ENCODE measurements around the gene CTBP2. TPM values are rescaled to one million over a fixed set of nuclear protein-coding genes. Genes with fewer than 3 reads are reported as not detected.

The CTBP2 gene
- total RNA-seq, 1 donor from 2014 or later = 90.6 TPM

GRCh38 chr10:125130260-125130659 is 30.1 kb downstream of the CTBP2 start:
- DNase-seq (ENCODE audit: low spot score) = peak; percentile 36
- Mint-ChIP-seq H3K4me1 (ENCODE audit: low read depth) (peaks cover 30% of the 10 kb centered on the region), H3K27me3 (ENCODE audit: low read depth) (no peaks in the 10 kb centered on the region), H3K4me3 (ENCODE audit: unreplicated experiment) (no peak overlapping the region), H3K36me3 (ENCODE audit: low read depth) (peaks cover 11% of the 10 kb centered on the region), H3K9me3 (ENCODE audit: low read depth) (peaks cover 7% of the 10 kb centered on the region), H3K27ac (ENCODE audit: unreplicated experiment) (no peak overlapping the region)
- no peak for TF ChIP-seq CTCF (IDR thresholded peaks at IDR 0.05)

GRCh38 chr10:125129076-125129458 is 31.3 kb downstream of the CTBP2 start:
- H3K4me1 Mint-ChIP-seq (ENCODE audit: low read depth) = peaks cover 36% of the 10 kb centered on the region
- H3K36me3 Mint-ChIP-seq (ENCODE audit: low read depth) = peaks cover 11% of the 10 kb centered on the region
- peak; percentile 13 for DNase-seq (ENCODE audit: low spot score)
- H3K4me3 Mint-ChIP-seq (ENCODE audit: unreplicated experiment) = no peak overlapping the region
- H3K27me3 Mint-ChIP-seq (ENCODE audit: low read depth) = no peaks in the 10 kb centered on the region
- H3K27ac Mint-ChIP-seq (ENCODE audit: unreplicated experiment) = no peak overlapping the region
- no peak for TF ChIP-seq CTCF (IDR thresholded peaks at IDR 0.05)
- H3K9me3 Mint-ChIP-seq (ENCODE audit: low read depth) = peaks cover 7% of the 10 kb centered on the region

- peaks cover 37% of the 10 kb centered on the region for H3K4me1 Mint-ChIP-seq (ENCODE audit: low read depth)
- no peaks in the 10 kb centered on the region for H3K27me3 Mint-ChIP-seq (ENCODE audit: low read depth)
- H3K27ac Mint-ChIP-seq (ENCODE audit: unreplicated experiment) = peak overlapping the region; percentile 10
- H3K9me3 Mint-ChIP-seq (ENCODE audit: low read depth) = peaks cover 7% of the 10 kb centered on the region
- peaks cover 11% of the 10 kb centered on the region for H3K36me3 Mint-ChIP-seq (ENCODE audit: low read depth)
- H3K4me3 Mint-ChIP-seq (ENCODE audit: unreplicated experiment) = no peak overlapping the region
- no peak for TF ChIP-seq CTCF (IDR thresholded peaks at IDR 0.05)
- DNase-seq (ENCODE audit: low spot score) = peak; percentile 48
Measured at GRCh38 chr10:125128397-125129075, 31.8 kb downstream of the CTBP2 start.

GRCh38 chr10:125127986-125128385 is 32.4 kb downstream of the CTBP2 start:
- peak; percentile 27 for DNase-seq (ENCODE audit: low spot score)
- Mint-ChIP-seq H3K9me3 (ENCODE audit: low read depth) (peaks cover 7% of the 10 kb centered on the region), H3K27ac (ENCODE audit: unreplicated experiment) (peak overlapping the region; percentile 10), H3K4me1 (ENCODE audit: low read depth) (peaks cover 43% of the 10 kb centered on the region), H3K4me3 (ENCODE audit: unreplicated experiment) (no peak overlapping the region), H3K36me3 (ENCODE audit: low read depth) (peaks cover 11% of the 10 kb centered on the region), H3K27me3 (ENCODE audit: low read depth) (no peaks in the 10 kb centered on the region)
- TF ChIP-seq CTCF (IDR thresholded peaks at IDR 0.05) = no peak

GRCh38 chr10:125127110-125127509 is 33.3 kb downstream of the CTBP2 start:
- H3K4me3 Mint-ChIP-seq (ENCODE audit: unreplicated experiment) = no peak overlapping the region
- H3K4me1 Mint-ChIP-seq (ENCODE audit: low read depth) = peaks cover 51% of the 10 kb centered on the region
- peaks cover 7% of the 10 kb centered on the region for H3K9me3 Mint-ChIP-seq (ENCODE audit: low read depth)
- H3K27ac Mint-ChIP-seq (ENCODE audit: unreplicated experiment) = no peak overlapping the region
- H3K36me3 Mint-ChIP-seq (ENCODE audit: low read depth) = peaks cover 13% of the 10 kb centered on the region
- H3K27me3 Mint-ChIP-seq (ENCODE audit: low read depth) = no peaks in the 10 kb centered on the region
- peak; percentile 51 for DNase-seq (ENCODE audit: low spot score)
- no peak for TF ChIP-seq CTCF (IDR thresholded peaks at IDR 0.05)
